ENCODE measurements around the gene ITGB2.

Gene ITGB2

GRCh38 chr21:44846485-44847260 lies 74.0 kb downstream of the ITGB2 start:
- DNase-seq (ENCODE audit: low read depth), result peak; percentile 37

- no peak for DNase-seq (ENCODE audit: low read depth)
Observed at GRCh38 chr21:44846224-44846484, 74.5 kb downstream of the ITGB2 start.

- DNase-seq (ENCODE audit: low read depth), result peak; percentile 63
Observed at GRCh38 chr21:44845418-44846223, 75.1 kb downstream of the ITGB2 start.

- no peak for DNase-seq (ENCODE audit: low read depth)
Observed at GRCh38 chr21:44844256-44844655, 76.4 kb downstream of the ITGB2 start.

GRCh38 chr21:44842721-44843445 lies 77.8 kb downstream of the ITGB2 start:
- no peak for DNase-seq (ENCODE audit: low read depth)

- no peak for DNase-seq (ENCODE audit: low read depth)
Observed at GRCh38 chr21:44842087-44842486, 78.6 kb downstream of the ITGB2 start.

- no peak for DNase-seq (ENCODE audit: low read depth)
Observed at GRCh38 chr21:44840771-44841170, 79.9 kb downstream of the ITGB2 start.

- DNase-seq (ENCODE audit: low read depth), result no peak
Observed at GRCh38 chr21:44838951-44839350, 81.7 kb downstream of the ITGB2 start.

GRCh38 chr21:44838039-44838895 lies 82.4 kb downstream of the ITGB2 start:
- no peak for DNase-seq (ENCODE audit: low read depth)

GRCh38 chr21:44837537-44837936 lies 83.2 kb downstream of the ITGB2 start:
- DNase-seq (ENCODE audit: low read depth), result no peak

- peak; percentile 54 for DNase-seq (ENCODE audit: low read depth)
Observed at GRCh38 chr21:44836666-44837471, 83.8 kb downstream of the ITGB2 start.

GRCh38 chr21:44836349-44836665 lies 84.4 kb downstream of the ITGB2 start:
- DNase-seq (ENCODE audit: low read depth), result no peak

Measured in amniotic epithelial cell (primary cell).